Neutrophil (primary cell): ENCODE results near the gene MET.

Experiments used
- H3K27ac ChIP-seq: fragments of 200-600 bp; sonication (generic); 2 replicates; pipeline ENCODE4 v1.5.1; 2016; ENCODE audit warnings: mild to moderate bottlenecking, moderate library complexity
- H3K27me3 ChIP-seq: fragments of 200-600 bp; sonication (generic); 2 replicates; pipeline ENCODE4 v1.6.0; 2016; ENCODE audit warnings: mild to moderate bottlenecking
- H3K36me3 ChIP-seq: fragments of 200-600 bp; sonication (generic); 2 replicates; pipeline ENCODE4 v1.5.1; 2017
- H3K4me1 ChIP-seq, 2 experiments: fragments of 200-600 bp in 1 of 2; sonication (generic) in 1 of 2; 1 replicate in 1 of 2; 2 replicates in 1 of 2; pipeline versions ENCODE4 v1.5.1 to v1.6.1; 2013 to 2016; ENCODE audit warnings: low read depth in 1 of 2, low read length in 1 of 2, mild to moderate bottlenecking in 1 of 2, moderate library complexity in 1 of 2; ENCODE audit not compliant: control insufficient read depth in 1 of 2, insufficient read depth in 1 of 2
- H3K4me3 ChIP-seq, 2 experiments: fragments of 200-600 bp in 1 of 2; sonication (generic) in 1 of 2; 1 replicate in 1 of 2; 2 replicates in 1 of 2; pipeline ENCODE4 v1.5.1; 2013 to 2016; ENCODE audit warnings: low read depth in 1 of 2, low read length in 1 of 2, mild to moderate bottlenecking in 1 of 2, moderate library complexity in 1 of 2
- H3K9me3 ChIP-seq: fragments of 200-600 bp; sonication (generic); 2 replicates; pipeline ENCODE4 v1.5.1; 2016
- CTCF ChIP-seq: fragments of 200-600 bp; sonication (generic); IDR thresholded peaks from 2 replicates; pipeline ENCODE4 v1.5.1; 2016; ENCODE audit warnings: antibody characterized with exemption

MET gene

GRCh38 chr7:116724560-116725231, 52.7 kb downstream of the MET start:
- no peak overlapping the region for H3K4me3 ChIP-seq
- no peak for TF ChIP-seq CTCF
- H3K27ac ChIP-seq, result no peak overlapping the region
- H3K27me3 ChIP-seq, result no peaks in the 10 kb centered on the region
- H3K9me3 ChIP-seq, result no peaks in the 10 kb centered on the region
- H3K36me3 ChIP-seq, result no peaks in the 10 kb centered on the region
- H3K4me1 ChIP-seq, result no peaks in the 10 kb centered on the region

GRCh38 chr7:116726149-116726548, 54.2 kb downstream of the MET start:
- no peak overlapping the region for H3K4me3 ChIP-seq
- no peaks in the 10 kb centered on the region for H3K27me3 ChIP-seq
- TF ChIP-seq CTCF, result no peak
- H3K4me1 ChIP-seq, result no peaks in the 10 kb centered on the region
- no peak overlapping the region for H3K27ac ChIP-seq
- no peaks in the 10 kb centered on the region for H3K9me3 ChIP-seq
- H3K36me3 ChIP-seq, result no peaks in the 10 kb centered on the region

- Histone ChIP-seq H3K4me3 (no peak overlapping the region), H3K27ac (no peak overlapping the region), H3K9me3 (no peaks in the 10 kb centered on the region), H3K36me3 (no peaks in the 10 kb centered on the region), H3K27me3 (no peaks in the 10 kb centered on the region), H3K4me1 (no peaks in the 10 kb centered on the region)
- TF ChIP-seq CTCF, result no peak
Observed at GRCh38 chr7:116726713-116727431, 54.9 kb downstream of the MET start.

- Histone ChIP-seq H3K4me1 (no peaks in the 10 kb centered on the region), H3K36me3 (no peaks in the 10 kb centered on the region), H3K27ac (no peak overlapping the region), H3K27me3 (no peaks in the 10 kb centered on the region), H3K4me3 (no peak overlapping the region), H3K9me3 (no peaks in the 10 kb centered on the region)
- no peak for TF ChIP-seq CTCF
Observed at GRCh38 chr7:116727432-116728009, 55.5 kb downstream of the MET start.

GRCh38 chr7:116728413-116728812, 56.4 kb downstream of the MET start:
- TF ChIP-seq CTCF, result no peak
- Histone ChIP-seq H3K4me3 (no peak overlapping the region), H3K27me3 (no peaks in the 10 kb centered on the region), H3K36me3 (no peaks in the 10 kb centered on the region), H3K27ac (no peak overlapping the region), H3K4me1 (no peaks in the 10 kb centered on the region), H3K9me3 (no peaks in the 10 kb centered on the region)
